SH-SY5Y (cell line): Measurements from ENCODE around the gene DDX54.

ENCODE experiments used
- GATA2 ChIP-seq: IDR thresholded peaks from 2 replicates; pipeline ENCODE4 v1.6.1; 2011; ENCODE audit warnings: mild to moderate bottlenecking, low read depth, low read length
- GATA3 ChIP-seq: IDR thresholded peaks from 2 replicates; pipeline ENCODE4 v1.6.1; 2011; ENCODE audit warnings: low read depth, mild to moderate bottlenecking, low read length, moderate library complexity

The DDX54 gene

GRCh38 chr12:113167868-113168267 is 17.4 kb downstream of the DDX54 start:
- TF ChIP-seq GATA2 (no peak), GATA3 (no peak)

GRCh38 chr12:113165521-113166450 is 19.5 kb downstream of the DDX54 start:
- TF ChIP-seq GATA3, result no peak
- TF ChIP-seq GATA2, result no peak

- TF ChIP-seq GATA2, result no peak
- no peak for TF ChIP-seq GATA3
These were observed 21.3 kb downstream of the DDX54 start for GRCh38 chr12:113164014-113164413.

DNA sequence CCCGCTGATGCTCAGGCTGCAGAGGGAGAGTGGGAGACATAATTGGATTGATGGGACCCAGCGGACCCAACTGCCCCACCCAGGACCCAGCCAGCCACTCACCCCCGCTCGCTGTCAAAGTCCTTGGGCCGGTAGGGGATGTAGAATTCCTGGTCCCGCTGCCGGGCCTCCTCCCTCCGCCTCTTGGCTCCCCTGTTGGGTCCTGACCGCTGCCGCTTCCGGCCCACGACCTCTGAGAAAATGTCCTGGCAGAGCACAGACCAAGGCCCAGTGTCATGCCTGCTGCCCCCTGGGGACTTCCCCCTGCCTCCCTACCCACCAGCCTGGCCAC is 22.3 kb downstream of the DDX54 start:
- no peak for TF ChIP-seq GATA3
- TF ChIP-seq GATA2, result no peak

GRCh38 chr12:113162102-113163029 is 22.9 kb downstream of the DDX54 start:
- no peak for TF ChIP-seq GATA3
- TF ChIP-seq GATA2, result no peak

DNA sequence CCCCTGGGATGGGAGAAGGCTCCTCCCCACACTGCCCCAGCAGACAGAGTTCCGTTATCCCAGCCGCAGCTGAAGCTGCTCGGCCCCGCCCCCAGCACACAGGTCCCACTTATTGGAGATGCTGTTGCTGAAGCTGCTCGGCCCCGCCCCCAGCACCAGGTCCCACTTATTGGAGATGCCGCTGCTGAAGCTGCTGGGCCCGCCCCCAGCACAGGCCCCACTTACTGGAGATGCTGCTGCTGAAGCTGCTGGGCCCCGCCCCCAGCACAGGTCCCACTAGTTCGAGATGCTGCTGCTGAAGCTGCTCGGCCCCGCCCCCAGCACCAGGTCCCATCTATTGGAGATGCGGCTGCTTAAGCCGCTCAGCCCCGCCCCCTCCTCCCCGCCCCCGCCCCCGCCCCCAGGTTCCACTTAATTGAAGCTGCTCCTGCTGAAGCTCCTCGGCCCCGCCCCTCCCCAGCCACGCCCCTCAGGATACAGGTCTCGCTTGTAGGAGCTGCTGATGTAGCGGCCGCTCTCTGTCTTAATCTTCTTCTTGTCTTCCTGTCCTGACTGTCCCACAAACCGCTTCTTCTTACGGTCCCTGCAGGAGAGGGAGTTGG is 23.8 kb downstream of the DDX54 start:
- TF ChIP-seq GATA2 (no peak), GATA3 (no peak)

DNA sequence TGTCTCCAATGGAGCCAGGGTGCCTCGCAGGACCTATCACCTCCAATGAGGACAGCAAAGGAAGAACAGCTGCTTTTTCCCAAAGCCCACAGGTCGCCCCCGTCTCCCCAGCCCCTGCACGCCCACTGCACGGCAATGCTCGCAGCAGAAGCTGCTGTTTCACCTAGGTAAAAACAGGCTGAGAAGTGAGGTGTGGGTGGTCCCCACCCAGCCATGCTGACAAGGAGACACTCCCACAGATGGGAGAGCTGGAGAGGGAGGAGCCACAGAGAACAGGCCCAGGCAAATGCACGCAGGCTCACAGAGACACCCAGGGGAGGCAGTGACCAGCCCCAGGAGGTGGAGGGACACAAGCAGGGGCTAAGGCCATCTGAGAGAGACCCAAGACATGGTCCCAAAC is 25.3 kb downstream of the DDX54 start:
- no peak for TF ChIP-seq GATA3
- TF ChIP-seq GATA2, result no peak

- no peak for TF ChIP-seq GATA2
- TF ChIP-seq GATA3, result no peak
These were observed 26.7 kb downstream of the DDX54 start for GRCh38 chr12:113158439-113159203.

- TF ChIP-seq GATA3 (no peak), GATA2 (no peak)
These were observed 27.9 kb downstream of the DDX54 start for GRCh38 chr12:113157218-113157859.

DNA sequence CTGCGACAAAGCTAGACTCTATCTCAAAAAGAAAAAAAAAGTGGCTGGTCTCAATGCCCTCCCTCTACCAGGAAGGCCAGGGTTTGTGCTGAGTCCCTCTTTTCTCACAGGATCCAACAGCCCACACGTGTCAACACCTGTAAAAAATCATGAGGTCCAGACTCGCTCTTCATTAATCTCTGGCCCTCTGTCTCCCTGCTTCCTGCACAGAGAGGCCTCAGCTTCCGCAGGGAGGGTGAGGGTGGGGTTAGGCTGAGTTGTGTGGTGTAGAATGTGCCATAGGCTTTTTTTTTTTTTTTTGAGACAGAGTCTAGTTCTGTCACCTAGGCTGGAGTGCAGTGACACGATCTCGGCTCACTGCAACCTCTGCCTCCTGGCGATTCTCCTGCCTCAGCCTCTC is 29.6 kb downstream of the DDX54 start:
- no peak for TF ChIP-seq GATA2
- no peak for TF ChIP-seq GATA3

DNA sequence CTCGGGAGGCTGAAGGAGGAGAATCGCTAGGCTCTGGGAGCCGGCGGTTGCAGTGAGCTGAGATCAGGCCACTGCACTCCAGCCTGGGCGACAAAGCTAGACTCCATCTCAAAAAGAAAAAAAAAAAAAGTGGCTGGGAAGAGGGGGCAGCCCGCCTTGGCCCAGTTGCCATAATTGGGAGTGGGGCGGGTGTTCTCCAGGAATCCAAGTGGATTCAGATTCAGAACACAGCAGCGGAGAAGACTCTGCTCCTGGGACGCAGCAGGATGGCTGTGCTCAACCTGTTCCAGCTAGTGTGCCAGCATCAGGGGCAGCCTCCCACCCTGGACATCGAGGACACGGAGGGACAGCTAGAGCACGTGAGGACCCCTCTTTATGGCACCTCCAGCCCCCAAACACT is 30.2 kb downstream of the DDX54 start:
- TF ChIP-seq GATA2, result no peak
- TF ChIP-seq GATA3, result no peak

GRCh38 chr12:113154351-113154973 is 30.8 kb downstream of the DDX54 start:
- TF ChIP-seq GATA2, result no peak
